BLaER1 (cell line): ENCODE data around the gene LMAN1L.
A peak's percentile ranks its signal among the peaks of the same experiment; 100 is the strongest.
"Not testable (repeated sequence)": the region's sequence is repeated elsewhere in the genome, so short reads cannot be mapped to it uniquely, and the experiment has no call there.

Experiments used
- H3K27ac ChIP-seq: shearing (Covaris generic); formaldehyde crosslinking; 2 replicates; pipeline ENCODE4 v1.8.1; 2022
- H3K27me3 ChIP-seq: shearing (Covaris generic); formaldehyde crosslinking; 2 replicates; pipeline ENCODE4 v1.8.1; 2022
- H3K36me3 ChIP-seq: shearing (Covaris generic); formaldehyde crosslinking; 2 replicates; pipeline ENCODE4 v1.8.1; 2022
- H3K4me1 ChIP-seq: shearing (Covaris generic); formaldehyde crosslinking; 2 replicates; pipeline ENCODE4 v1.8.1; 2022
- H3K4me2 ChIP-seq: shearing (Covaris generic); formaldehyde crosslinking; 2 replicates; pipeline ENCODE4 v1.8.1; 2022
- H3K4me3 ChIP-seq: shearing (Covaris generic); formaldehyde crosslinking; 2 replicates; pipeline ENCODE4 v1.8.1; 2022
- H3K9ac ChIP-seq: shearing (Covaris generic); formaldehyde crosslinking; 2 replicates; pipeline ENCODE4 v1.8.1; 2022
- H3K9me3 ChIP-seq: shearing (Covaris generic); formaldehyde crosslinking; 2 replicates; pipeline ENCODE4 v1.8.1; 2022
- H4K20me1 ChIP-seq: shearing (Covaris generic); formaldehyde crosslinking; 2 replicates; pipeline ENCODE4 v1.8.1; 2022
- Cebpa-rat ChIP-seq: shearing (Covaris generic); IDR thresholded peaks from 2 replicates; pipeline ENCODE4 v1.8.1; 2022

The LMAN1L gene

DNA sequence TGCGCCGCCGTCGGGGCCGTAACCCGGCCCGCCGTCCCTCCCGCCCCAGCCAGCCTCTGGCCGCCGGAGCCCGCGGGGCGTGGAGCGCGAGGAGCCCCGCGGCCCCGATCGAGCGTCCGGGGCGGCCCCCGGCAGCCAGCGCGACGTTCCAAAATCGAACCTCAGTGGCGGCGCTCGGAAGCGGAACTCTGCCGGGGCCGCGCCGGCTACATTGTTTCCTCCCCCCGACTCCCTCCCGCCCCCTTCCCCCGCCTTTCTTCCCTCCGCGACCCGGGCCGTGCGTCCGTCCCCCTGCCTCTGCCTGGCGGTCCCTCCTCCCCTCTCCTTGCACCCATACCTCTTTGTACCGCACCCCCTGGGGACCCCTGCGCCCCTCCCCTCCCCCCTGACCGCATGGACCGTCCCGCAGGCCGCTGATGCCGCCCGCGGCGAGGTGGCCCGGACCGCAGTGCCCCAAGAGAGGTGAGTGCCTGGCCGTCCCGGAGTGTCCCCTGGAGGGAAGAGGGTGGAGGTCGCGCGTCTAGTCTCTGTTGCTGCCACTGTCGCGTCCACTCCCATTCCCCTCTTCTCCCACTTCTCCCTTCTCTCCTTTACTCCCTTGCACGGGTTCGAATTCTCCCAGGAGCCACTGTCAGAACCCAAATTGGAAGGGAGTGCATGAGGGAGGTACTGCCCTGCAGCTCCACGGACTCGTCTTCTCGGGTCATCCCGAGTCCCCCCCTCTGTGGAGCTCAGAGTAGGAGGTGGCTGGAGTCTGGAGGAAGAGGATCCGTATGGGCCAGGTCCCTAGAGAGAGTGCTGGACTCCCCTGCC, 30.2 kb upstream of the LMAN1L start:
- peaks cover 90% of the 10 kb centered on the region for H3K4me1 ChIP-seq

GRCh38 chr15:74783072-74783807, 29.4 kb upstream of the LMAN1L start:
- Histone ChIP-seq H3K36me3 (no peaks in the 10 kb centered on the region), H3K27ac (peak overlapping the region; percentile 100), H3K27me3 (no peaks in the 10 kb centered on the region), H3K4me2 (peak overlapping the region; percentile 99), H3K4me1 (peaks cover 89% of the 10 kb centered on the region), H3K9me3 (no peaks in the 10 kb centered on the region), H3K9ac (peak overlapping the region; percentile 98), H3K4me3 (peak overlapping the region; percentile 84), H4K20me1 (peaks cover 48% of the 10 kb centered on the region)
- TF ChIP-seq Cebpa-rat = no peak

More for the DNA sequence above, 30.2 kb upstream of the LMAN1L start:
- Histone ChIP-seq H3K9ac (peak overlapping the region; percentile 98), H3K4me3 (peak overlapping the region; percentile 84), H3K9me3 (no peaks in the 10 kb centered on the region), H4K20me1 (peaks cover 41% of the 10 kb centered on the region), H3K4me2 (peak overlapping the region; percentile 99), H3K27me3 (no peaks in the 10 kb centered on the region), H3K36me3 (no peaks in the 10 kb centered on the region), H3K27ac (peak overlapping the region; percentile 100)
- no peak for TF ChIP-seq Cebpa-rat

DNA sequence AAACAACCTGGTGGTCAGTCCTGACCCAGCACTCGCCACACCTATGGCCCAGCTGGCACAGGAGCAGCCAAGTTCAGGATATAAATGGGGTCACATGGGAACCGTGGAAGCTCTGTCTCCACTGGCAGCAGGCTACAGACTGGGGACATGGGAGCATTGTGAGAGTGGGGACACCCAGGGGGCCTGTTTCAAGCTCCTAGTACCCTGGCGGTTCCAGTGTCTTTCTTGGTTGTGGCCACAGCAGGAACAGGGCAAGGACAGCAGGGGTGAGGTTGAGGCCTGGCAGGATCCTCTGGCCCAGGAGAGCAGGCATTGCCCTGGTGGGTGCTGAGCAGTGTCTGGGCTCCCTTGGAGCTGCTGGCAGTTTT, 28.8 kb upstream of the LMAN1L start:
- TF ChIP-seq Cebpa-rat = no peak
- H3K27me3 ChIP-seq = no peaks in the 10 kb centered on the region
- H3K4me2 ChIP-seq = peak overlapping the region; percentile 99
- H3K9me3 ChIP-seq = no peaks in the 10 kb centered on the region
- H3K27ac ChIP-seq = peak overlapping the region; percentile 100
- H3K36me3 ChIP-seq = no peaks in the 10 kb centered on the region
- peak overlapping the region; percentile 84 for H3K4me3 ChIP-seq
- peaks cover 54% of the 10 kb centered on the region for H4K20me1 ChIP-seq
- H3K9ac ChIP-seq = peak overlapping the region; percentile 98
- peaks cover 89% of the 10 kb centered on the region for H3K4me1 ChIP-seq

DNA sequence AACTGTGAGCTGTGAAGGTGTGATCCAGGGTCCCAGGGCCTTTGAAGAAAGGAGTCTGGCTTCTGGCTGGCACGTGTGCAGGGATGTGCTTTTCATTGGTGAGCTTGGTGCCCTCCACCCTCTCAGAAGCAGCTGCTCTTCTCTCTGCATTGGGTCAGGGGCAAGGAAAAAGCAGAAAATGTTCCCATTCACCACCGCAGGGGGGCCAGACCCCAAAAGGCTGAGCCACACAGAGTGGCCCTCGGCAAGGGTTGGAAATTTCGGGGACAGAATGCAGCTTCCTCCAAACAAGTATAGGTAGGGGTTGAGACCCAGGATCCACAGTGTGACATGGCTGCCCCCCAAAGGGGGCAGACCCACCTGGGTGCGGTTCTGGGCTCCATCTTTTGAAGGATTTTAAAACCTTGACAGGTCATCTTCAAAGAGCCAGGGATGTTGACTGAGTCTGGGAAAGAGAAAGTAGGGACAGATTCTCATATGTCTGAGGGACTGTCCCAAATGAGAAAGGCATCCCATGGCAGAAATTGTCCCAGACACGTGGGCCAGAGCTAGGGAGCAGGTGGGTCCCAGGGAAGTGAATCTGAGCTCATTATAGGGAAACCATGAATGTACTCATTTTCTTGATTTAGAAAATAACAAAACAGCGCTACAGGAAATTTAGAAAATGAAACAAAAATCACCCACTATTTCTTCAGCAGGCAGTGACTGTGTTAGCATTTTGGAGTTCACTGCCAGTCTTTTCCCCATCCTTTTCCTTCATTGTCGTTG, 28.0 kb upstream of the LMAN1L start:
- Histone ChIP-seq H3K4me3 (peak overlapping the region; percentile 84), H4K20me1 (peaks cover 62% of the 10 kb centered on the region), H3K36me3 (no peaks in the 10 kb centered on the region), H3K27ac (peak overlapping the region; percentile 100), H3K4me2 (peak overlapping the region; percentile 99), H3K9me3 (no peaks in the 10 kb centered on the region), H3K27me3 (no peaks in the 10 kb centered on the region), H3K9ac (peak overlapping the region; percentile 98), H3K4me1 (peaks cover 89% of the 10 kb centered on the region)
- TF ChIP-seq Cebpa-rat = no peak

GRCh38 chr15:74785194-74786032, 27.2 kb upstream of the LMAN1L start:
- no peaks in the 10 kb centered on the region for H3K27me3 ChIP-seq
- H3K9me3 ChIP-seq = no peaks in the 10 kb centered on the region
- peaks cover 89% of the 10 kb centered on the region for H3K4me1 ChIP-seq
- peak overlapping the region; percentile 84 for H3K4me3 ChIP-seq
- H3K4me2 ChIP-seq = peak overlapping the region; percentile 99
- no peak for TF ChIP-seq Cebpa-rat
- H3K36me3 ChIP-seq = no peaks in the 10 kb centered on the region
- peak overlapping the region; percentile 100 for H3K27ac ChIP-seq
- peaks cover 70% of the 10 kb centered on the region for H4K20me1 ChIP-seq
- peak overlapping the region; percentile 98; the same call in 1 of the 2 replicates for H3K9ac ChIP-seq

- Histone ChIP-seq H4K20me1 (peaks cover 77% of the 10 kb centered on the region), H3K4me3 (peak overlapping the region; percentile 49; the same call in 1 of the 2 replicates), H3K4me2 (peak overlapping the region; percentile 99), H3K27ac (peak overlapping the region; percentile 100), H3K4me1 (peaks cover 89% of the 10 kb centered on the region), H3K9ac (0 out of 2 replicates have a peak overlapping the region, but pooled peaks have one; percentile 12)
- H3K9me3 ChIP-seq, H3K27me3 ChIP-seq, H3K36me3 ChIP-seq: not testable (repeated sequence)
Observed at GRCh38 chr15:74786081-74786480, 26.6 kb upstream of the LMAN1L start.

GRCh38 chr15:74786551-74787165, 26.0 kb upstream of the LMAN1L start:
- Histone ChIP-seq H4K20me1 (peaks cover 83% of the 10 kb centered on the region), H3K4me3 (peak overlapping the region; percentile 49; the same call in 1 of the 2 replicates), H3K9ac (peak overlapping the region; percentile 12; the same call in 1 of the 2 replicates), H3K27me3 (no peaks in the 10 kb centered on the region), H3K4me2 (peak overlapping the region; percentile 99), H3K4me1 (peaks cover 89% of the 10 kb centered on the region), H3K36me3 (peaks cover 2% of the 10 kb centered on the region), H3K9me3 (no peaks in the 10 kb centered on the region), H3K27ac (peak overlapping the region; percentile 100)
- TF ChIP-seq Cebpa-rat = no peak

GRCh38 chr15:74787251-74788041, 25.2 kb upstream of the LMAN1L start:
- peaks cover 91% of the 10 kb centered on the region for H4K20me1 ChIP-seq
- peak overlapping the region; percentile 64 for H3K4me3 ChIP-seq
- peak overlapping the region; percentile 78 for H3K9ac ChIP-seq
- peak overlapping the region; percentile 100 for H3K27ac ChIP-seq
- peaks cover 6% of the 10 kb centered on the region for H3K36me3 ChIP-seq
- peaks cover 96% of the 10 kb centered on the region for H3K4me1 ChIP-seq
- H3K9me3 ChIP-seq = no peaks in the 10 kb centered on the region
- no peak for TF ChIP-seq Cebpa-rat
- no peaks in the 10 kb centered on the region for H3K27me3 ChIP-seq
- peak overlapping the region; percentile 99 for H3K4me2 ChIP-seq
